ENCODE measurements around the gene RAB31. TPM values are rescaled to one million over a fixed set of nuclear protein-coding genes. Genes with fewer than 3 reads are reported as not detected.

The RAB31 gene
- total and polyA plus RNA-seq, 5 donors from 2014 or later, result 0.78 to 5.8 (median 1.3) TPM

DNA sequence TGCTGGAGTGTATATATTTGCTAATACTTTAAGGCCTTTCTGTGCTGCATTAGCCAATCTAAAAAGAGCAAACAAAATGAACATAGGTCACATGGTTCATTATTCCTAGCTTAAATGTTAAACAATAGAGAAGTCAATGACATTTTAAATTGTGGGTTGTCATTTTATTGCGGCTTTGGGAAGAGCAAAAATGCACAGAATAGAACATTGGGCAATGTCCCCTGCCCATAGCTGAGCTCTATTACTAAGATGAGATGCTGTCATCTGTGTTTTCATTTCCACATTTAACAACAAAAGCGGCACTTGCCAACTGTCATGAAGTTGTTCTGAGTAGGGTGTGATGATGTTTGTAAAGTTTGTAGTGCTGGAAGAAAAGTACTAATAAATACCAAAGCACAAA lies 202.6 kb downstream of the RAB31 start:
- DNase-seq (no peak), ATAC-seq (ENCODE audit: low read depth in 2 of 2) (no peak)
- Mint-ChIP-seq H3K36me3 (no peaks in the 10 kb centered on the region), H3K9me3 (peaks cover 0 to 4% (median 0%) of the 10 kb centered on the region in 7 donors), H3K4me3 (no peak overlapping the region), H3K4me1 (peaks cover 11 to 18% (median 16%) of the 10 kb centered on the region in 4 donors), H3K27me3 (peaks cover 39% of the 10 kb centered on the region), H3K27ac (no peak overlapping the region)
- Histone ChIP-seq H3K27me3 (ENCODE audit: control insufficient read depth, insufficient read depth, low read length) (peaks cover 21% of the 10 kb centered on the region), H3K4me3 (ENCODE audit: low read depth, low read length) (no peak overlapping the region), H3K4me1 (ENCODE audit: control insufficient read depth, insufficient read depth, low read length, poor library complexity, severe bottlenecking) (peaks cover 12% of the 10 kb centered on the region), H3K27ac (ENCODE audit: insufficient read depth, low read length, poor library complexity, severe bottlenecking) (no peak overlapping the region), H3K9me3 (ENCODE audit: control insufficient read depth in 2 of 2, low read length in 2 of 2) (no peaks in the 10 kb centered on the region), H3K36me3 (ENCODE audit: control insufficient read depth, insufficient read depth, low read length) (no peaks in the 10 kb centered on the region)

DNA sequence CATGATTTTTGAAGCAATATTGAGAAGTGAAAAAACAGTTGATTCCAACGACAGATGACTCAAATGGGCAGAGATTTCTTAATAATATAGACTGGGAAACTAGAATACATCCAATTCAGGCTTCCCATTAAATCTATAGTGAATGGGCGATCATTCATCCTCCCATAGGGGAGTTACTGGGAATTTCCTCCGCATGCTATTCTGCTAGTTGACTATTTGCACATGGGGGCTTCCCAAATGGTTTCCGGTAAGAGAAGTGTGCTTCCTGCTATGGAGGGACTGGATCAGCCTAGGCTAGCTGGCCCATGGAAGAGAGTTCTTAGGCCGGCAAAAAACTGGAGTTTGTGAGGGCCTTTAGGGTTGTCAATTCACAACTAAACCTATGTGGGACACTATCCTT lies 203.1 kb downstream of the RAB31 start:
- H3K4me3 Mint-ChIP-seq, result no peak overlapping the region

More for the DNA sequence above, 203.1 kb downstream of the RAB31 start:
- no peak for ATAC-seq (ENCODE audit: low read depth in 2 of 2)
- H3K36me3 ChIP-seq (ENCODE audit: control insufficient read depth, insufficient read depth, low read length), result no peaks in the 10 kb centered on the region
- peaks cover 18% of the 10 kb centered on the region for H3K4me1 ChIP-seq (ENCODE audit: control insufficient read depth, insufficient read depth, low read length, poor library complexity, severe bottlenecking)
- H3K36me3 Mint-ChIP-seq, result no peaks in the 10 kb centered on the region
- no peaks in the 10 kb centered on the region for H3K9me3 ChIP-seq (ENCODE audit: control insufficient read depth in 2 of 2, low read length in 2 of 2)
- peaks cover 33% of the 10 kb centered on the region for H3K27me3 Mint-ChIP-seq
- peaks cover 17 to 24% (median 22%) of the 10 kb centered on the region in 4 donors for H3K4me1 Mint-ChIP-seq
- no peak overlapping the region for H3K4me3 ChIP-seq (ENCODE audit: low read depth, low read length)
- H3K27ac ChIP-seq (ENCODE audit: insufficient read depth, low read length, poor library complexity, severe bottlenecking), result no peak overlapping the region
- no peak overlapping the region for H3K27ac Mint-ChIP-seq
- H3K27me3 ChIP-seq (ENCODE audit: control insufficient read depth, insufficient read depth, low read length), result peaks cover 20% of the 10 kb centered on the region
- peaks cover 0 to 4% (median 0%) of the 10 kb centered on the region in 7 donors for H3K9me3 Mint-ChIP-seq
- DNase-seq, result no peak

Other genes with a start within 250 kb of the RAB31 start
- 27.0 TPM for gene RALBP1, start 232.8 kb upstream of the RAB31 start, total RNA-seq
- gene RALBP1, start 232.8 kb upstream of the RAB31 start, polyA plus RNA-seq, result 10 to 100 TPM; 34.8 to 42.3 (median 39.7) TPM
- gene PPP4R1, start 93.7 kb upstream of the RAB31 start, total RNA-seq, result 59.7 TPM
- gene PPP4R1, start 93.7 kb upstream of the RAB31 start, polyA plus RNA-seq, result 10 to 100 TPM in 3 of 4 donors, 1 to 10 TPM in 1; 8.9 to 21.6 (median 14.0) TPM
- not detected for gene TXNDC2, start 177.7 kb downstream of the RAB31 start, total RNA-seq
- not detected for gene TXNDC2, start 177.7 kb downstream of the RAB31 start, polyA plus RNA-seq
- gene VAPA, start 205.7 kb downstream of the RAB31 start, total RNA-seq, result 163 TPM
- gene VAPA, start 205.7 kb downstream of the RAB31 start, polyA plus RNA-seq, result 100 to 1,000 TPM; 253 to 286 (median 269) TPM